Panc1 (cell line): ENCODE data around the gene OR6K6. TPM values are rescaled to one million over a fixed set of nuclear protein-coding genes. Genes with fewer than 3 reads are reported as not detected.

ENCODE experiments used
- ATAC-seq: fragments of 200-7000 bp; cut with Tn5 transposase; 2 replicates; pipeline ENCODE4 v1.9.1; 2020; ENCODE audit warnings: mild to moderate bottlenecking, moderate library complexity
- BruUV-seq: library from RNA; stranded (reverse); fragments of 400-500 nt; replicated peaks from 2 replicates; lab custom pipeline; 2021; lab: Mats Ljungman, UMichigan
- CTCF ChIA-PET: fragments of 300-600 bp; sonication (Branson Sonifier 250); formaldehyde crosslinking; loops from one replicate; lab custom pipeline; 2022; ENCODE audit warnings: antibody characterized with exemption; lab: Charles Lee
- POLR2A ChIA-PET: fragments of 300-600 bp; sonication (Branson Sonifier 250); formaldehyde crosslinking; loops from one replicate; lab custom pipeline; 2022; ENCODE audit warnings: antibody characterized with exemption; lab: Charles Lee
- DNase-seq: peaks from one replicate; pipeline ENCODE4 v3.0.0-alpha.2; 2010; ENCODE audit warnings: low read depth, low spot score
- H3K27ac ChIP-seq: 2 replicates; pipeline ENCODE4 v1.5.1; 2011; ENCODE audit warnings: mild to moderate bottlenecking, low read length, inconsistent platforms
- H3K27me3 ChIP-seq: fragments of 200-500 bp; sonication (Bioruptor generic); 2 replicates; pipeline ENCODE4 v1.6.0; 2014; ENCODE audit warnings: low read length, inconsistent platforms; ENCODE audit not compliant: control insufficient read depth, insufficient read depth
- H3K36me3 ChIP-seq: fragments of 200-500 bp; sonication (Bioruptor generic); 2 replicates; pipeline ENCODE4 v1.5.1; 2014; ENCODE audit warnings: inconsistent platforms, mild to moderate bottlenecking, low read length, moderate library complexity; ENCODE audit not compliant: control insufficient read depth, insufficient read depth
- H3K4me1 ChIP-seq: 2 replicates; pipeline ENCODE4 v1.5.1; 2011; ENCODE audit warnings: inconsistent platforms, mild to moderate bottlenecking, low read length, moderate library complexity; ENCODE audit not compliant: control insufficient read depth, insufficient read depth
- H3K4me3 ChIP-seq, 2 experiments: 2 replicates each; pipeline ENCODE4 v1.5.1; 2011 to 2012; ENCODE audit warnings: low read depth in 2 of 2, low read length in 2 of 2, mild to moderate bottlenecking in 2 of 2, inconsistent platforms in 1 of 2, moderate library complexity in 1 of 2
- H3K9me3 ChIP-seq: fragments of 200-500 bp; sonication (Bioruptor generic); 2 replicates; pipeline ENCODE4 v1.5.1; 2014; ENCODE audit warnings: low read depth, mild to moderate bottlenecking, inconsistent platforms, low read length, moderate library complexity; ENCODE audit not compliant: control insufficient read depth, insufficient read depth
- CTCF ChIP-seq: fragments of 450-650 bp; IDR thresholded peaks from 2 replicates; pipeline ENCODE4 v1.5.1; 2017; ENCODE audit warnings: mild to moderate bottlenecking
- POLR2AphosphoS5 ChIP-seq: IDR thresholded peaks from 2 replicates; pipeline ENCODE4 v1.6.1; 2012; ENCODE audit warnings: mild to moderate bottlenecking, low read depth, low read length, moderate library complexity
- SIN3A ChIP-seq: IDR thresholded peaks from 2 replicates; pipeline ENCODE4 v1.6.1; 2012; ENCODE audit warnings: low read depth, mild to moderate bottlenecking, low read length, moderate library complexity, borderline replicate concordance; ENCODE audit not compliant: insufficient read depth
- TCF7L2 ChIP-seq: IDR thresholded peaks from 2 replicates; pipeline ENCODE4 v1.6.1; 2011; ENCODE audit warnings: mild to moderate bottlenecking, low read depth, low read length, inconsistent platforms
- in situ Hi-C: cut with HindIII; loops from 2 replicates; pipeline ENCODE4 v1.10.0; 2016; ENCODE audit warnings: low sequenced_read_pairs, low pct_unique_long_range_greater_than_20kb
- intact Hi-C: fragments of 100-400 bp; cut with micrococcal nuclease; formaldehyde crosslinking; loops from one replicate; pipeline ENCODE4 v1.10.0; 2022; ENCODE audit not compliant: unreplicated experiment
- total RNA-seq: library from RNA; stranded (reverse); gene quantifications from one replicate; pipeline ENCODE4 v1.2.1, GENCODE V29; 2021; ENCODE audit not compliant: unreplicated experiment
- TF ChIP-seq, protein P1 (sequence below), 2 experiments: IDR thresholded peaks; 2 replicates each; pipeline ENCODE4 v1.6.1; 2011 to 2012; ENCODE audit warnings: low read depth in 2 of 2, control low read depth in 1 of 2, low read length in 1 of 2, mild to moderate bottlenecking in 1 of 2, moderate library complexity in 1 of 2; ENCODE audit not compliant: insufficient read depth in 1 of 2

The OR6K6 gene
- total RNA-seq, 1 experiment from 2014 or later: not detected

- TF ChIP-seq, protein P1, sequence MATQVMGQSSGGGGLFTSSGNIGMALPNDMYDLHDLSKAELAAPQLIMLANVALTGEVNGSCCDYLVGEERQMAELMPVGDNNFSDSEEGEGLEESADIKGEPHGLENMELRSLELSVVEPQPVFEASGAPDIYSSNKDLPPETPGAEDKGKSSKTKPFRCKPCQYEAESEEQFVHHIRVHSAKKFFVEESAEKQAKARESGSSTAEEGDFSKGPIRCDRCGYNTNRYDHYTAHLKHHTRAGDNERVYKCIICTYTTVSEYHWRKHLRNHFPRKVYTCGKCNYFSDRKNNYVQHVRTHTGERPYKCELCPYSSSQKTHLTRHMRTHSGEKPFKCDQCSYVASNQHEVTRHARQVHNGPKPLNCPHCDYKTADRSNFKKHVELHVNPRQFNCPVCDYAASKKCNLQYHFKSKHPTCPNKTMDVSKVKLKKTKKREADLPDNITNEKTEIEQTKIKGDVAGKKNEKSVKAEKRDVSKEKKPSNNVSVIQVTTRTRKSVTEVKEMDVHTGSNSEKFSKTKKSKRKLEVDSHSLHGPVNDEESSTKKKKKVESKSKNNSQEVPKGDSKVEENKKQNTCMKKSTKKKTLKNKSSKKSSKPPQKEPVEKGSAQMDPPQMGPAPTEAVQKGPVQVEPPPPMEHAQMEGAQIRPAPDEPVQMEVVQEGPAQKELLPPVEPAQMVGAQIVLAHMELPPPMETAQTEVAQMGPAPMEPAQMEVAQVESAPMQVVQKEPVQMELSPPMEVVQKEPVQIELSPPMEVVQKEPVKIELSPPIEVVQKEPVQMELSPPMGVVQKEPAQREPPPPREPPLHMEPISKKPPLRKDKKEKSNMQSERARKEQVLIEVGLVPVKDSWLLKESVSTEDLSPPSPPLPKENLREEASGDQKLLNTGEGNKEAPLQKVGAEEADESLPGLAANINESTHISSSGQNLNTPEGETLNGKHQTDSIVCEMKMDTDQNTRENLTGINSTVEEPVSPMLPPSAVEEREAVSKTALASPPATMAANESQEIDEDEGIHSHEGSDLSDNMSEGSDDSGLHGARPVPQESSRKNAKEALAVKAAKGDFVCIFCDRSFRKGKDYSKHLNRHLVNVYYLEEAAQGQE (IDR thresholded peaks at IDR 0.05; ENCODE audit: insufficient read depth in 1 of 2, low read depth in 2 of 2, low read length in 1 of 2): no peak
- BruUV-seq: no TSS peak
- H3K36me3 ChIP-seq: no peaks in the 10 kb centered on the region
- in situ Hi-C loops (no loop called here), intact Hi-C loops (no loop called here)
- H3K27ac ChIP-seq: no peak overlapping the region
- DNase-seq (no peak), ATAC-seq (no peak)
- POLR2A ChIA-PET: no interaction called here
- no peaks in the 10 kb centered on the region for H3K4me1 ChIP-seq
- no peaks in the 10 kb centered on the region for H3K9me3 ChIP-seq
- no peaks in the 10 kb centered on the region for H3K27me3 ChIP-seq
- no peak overlapping the region for H3K4me3 ChIP-seq
- CTCF ChIA-PET: no interaction called here
Measured at GRCh38 chr1:158724442-158724841, 30.1 kb upstream of the OR6K6 start.

- Histone ChIP-seq H3K27ac (no peak overlapping the region), H3K27me3 (no peaks in the 10 kb centered on the region), H3K36me3 (no peaks in the 10 kb centered on the region), H3K9me3 (no peaks in the 10 kb centered on the region), H3K4me3 (no peak overlapping the region), H3K4me1 (no peaks in the 10 kb centered on the region)
- no peak for TF ChIP-seq CTCF
- no peak for TF ChIP-seq TCF7L2
- no peak for TF ChIP-seq SIN3A
- TF ChIP-seq, protein P1 (IDR thresholded peaks at IDR 0.05; ENCODE audit: insufficient read depth in 1 of 2, low read depth in 2 of 2, low read length in 1 of 2): no peak
- TF ChIP-seq POLR2AphosphoS5: no peak
- ATAC-seq: no peak
- POLR2A ChIA-PET: no interaction called here
- intact Hi-C loops (no loop called here), in situ Hi-C loops (no loop called here)
- CTCF ChIA-PET: no interaction called here
- no peak for DNase-seq
- BruUV-seq: no TSS peak
Measured at GRCh38 chr1:158728510-158729225, 25.9 kb upstream of the OR6K6 start.
